Measurements from ENCODE around the gene HACD4.

HACD4 gene

DNA sequence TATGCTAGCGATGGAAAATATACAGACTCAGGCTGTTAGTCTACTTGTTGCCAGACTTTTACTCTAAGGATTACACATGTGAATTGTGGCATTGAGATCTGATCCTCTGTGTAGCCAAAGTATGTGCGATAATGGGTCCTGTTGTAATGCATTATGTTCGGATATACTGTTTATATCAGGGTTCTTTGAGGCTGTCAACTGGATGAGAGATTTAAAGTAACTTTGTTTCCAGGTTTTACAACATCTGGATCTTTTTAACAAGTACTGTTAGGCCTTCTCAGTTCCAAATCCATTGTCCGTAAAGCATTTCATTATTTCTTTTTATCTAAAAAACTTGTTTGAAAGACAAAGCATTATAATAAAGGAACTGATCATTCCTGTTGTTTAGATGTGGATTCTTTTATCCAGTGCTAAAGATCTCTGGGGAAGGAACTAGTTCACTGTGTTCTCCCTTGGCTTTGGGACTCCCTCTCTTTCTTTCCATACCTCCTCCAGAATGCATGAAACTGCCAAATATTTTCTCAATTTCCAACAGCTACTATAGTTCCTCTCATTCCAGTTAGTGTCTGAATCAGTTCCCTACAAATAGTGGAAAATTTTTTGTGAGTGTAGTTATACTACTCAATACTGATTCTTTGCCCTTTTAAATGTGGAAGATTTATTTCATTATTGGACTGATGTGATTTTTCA, 68.8 kb downstream of the HACD4 start:
- DNase-seq = no peak

DNA sequence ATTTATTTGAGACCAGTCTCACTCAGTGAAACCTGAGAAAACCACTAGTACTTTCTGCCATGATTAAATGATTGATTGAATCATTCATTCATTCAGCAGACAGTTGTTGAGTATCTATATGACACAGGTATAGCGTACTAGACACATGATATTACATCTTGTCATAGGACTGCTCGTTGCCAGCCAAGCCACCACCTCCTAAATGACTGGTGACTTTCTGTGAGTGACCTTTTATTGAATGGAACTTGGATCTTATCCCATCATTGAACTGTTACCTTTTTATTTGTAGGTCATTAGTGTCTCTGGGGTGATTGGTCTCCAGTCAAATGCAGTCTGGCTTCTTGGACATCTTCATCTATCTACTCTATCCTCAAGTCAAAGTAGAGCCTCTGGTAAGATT, 80.7 kb downstream of the HACD4 start:
- DNase-seq = no peak
